Testis (tissue), 3 donors: ENCODE data around the gene ZACN. TPM values are rescaled to one million over a fixed set of nuclear protein-coding genes. Genes with fewer than 3 reads are reported as not detected.

ENCODE experiments used
- DNase-seq: peaks from one replicate; pipeline ENCODE4 v3.0.0-alpha.2; 2019
- H3K27ac ChIP-seq, 2 donors: fragments of 200-600 bp; sonication (generic); one replicate each; pipeline ENCODE4 v1.5.1; 2019
- H3K27me3 ChIP-seq: fragments of 200-600 bp; sonication (generic); one replicate; pipeline ENCODE4 v1.5.1; 2019
- H3K36me3 ChIP-seq: fragments of 200-600 bp; sonication (generic); one replicate; pipeline ENCODE4 v1.5.1; 2017; ENCODE audit warnings: low read depth; ENCODE audit errors: missing control alignments
- H3K4me1 ChIP-seq: fragments of 200-600 bp; sonication (generic); one replicate; pipeline ENCODE4 v1.5.1; 2019
- H3K4me3 ChIP-seq, 2 donors: fragments of 200-600 bp; sonication (generic); one replicate each; pipeline ENCODE4 v1.5.1; 2017 to 2019
- H3K9me3 ChIP-seq: fragments of 200-600 bp; sonication (generic); one replicate; pipeline ENCODE4 v1.5.1; 2017
- POLR2A ChIP-seq: fragments of 450-650 bp; IDR thresholded peaks from one replicate; pipeline ENCODE4 v1.6.1; 2017; ENCODE audit warnings: antibody characterized with exemption, mild to moderate bottlenecking, moderate library complexity
- WGBS, 2 donors: methylation state at CpG; one replicate each; pipeline ENCODE4 v1.1.5; 2018; 5-methylcytosine and 5-hydroxymethylcytosine counted together
- intact Hi-C: fragments of 100-400 bp; cut with DNase I; formaldehyde crosslinking; loops from one replicate; pipeline ENCODE4 v1.15.1; 2023; ENCODE audit warnings: low total_unique reads
- polyA plus RNA-seq: library from polyadenylated mRNA; stranded (reverse); fragments of 350-450 nt; fragmentation: Illumina TruSeq; extraction: RNeasy Lipid Tissue Mini Kit (QIAGEN cat#74804); gene quantifications from one replicate; pipeline ENCODE4 v1.2.3, GENCODE V29; 2014; ENCODE audit warnings: low read depth, low replicate concordance; ENCODE audit not compliant: insufficient read depth
- total RNA-seq, 2 donors: library from RNA; depleted of rRNA; stranded (reverse); fragments of >200 nt; gene quantifications; one replicate each; pipeline ENCODE4 v1.2.3, GENCODE V29; 2016
- TF ChIP-seq, protein P1 (sequence below), 3 experiments: fragments of 450-650 bp in 2 of 3; fragments of 200-600 bp in 1 of 3; sonication (generic) in 1 of 3; IDR thresholded peaks; one replicate each; pipeline ENCODE4 v1.5.1; 2016 to 2019; ENCODE audit warnings: antibody characterized with exemption in 3 of 3, mild to moderate bottlenecking in 2 of 3, moderate library complexity in 1 of 3

Gene ZACN
- total and polyA plus RNA-seq, 3 donors from 2014 or later = 0.13 to 0.31 TPM; not detected in 1

DNA sequence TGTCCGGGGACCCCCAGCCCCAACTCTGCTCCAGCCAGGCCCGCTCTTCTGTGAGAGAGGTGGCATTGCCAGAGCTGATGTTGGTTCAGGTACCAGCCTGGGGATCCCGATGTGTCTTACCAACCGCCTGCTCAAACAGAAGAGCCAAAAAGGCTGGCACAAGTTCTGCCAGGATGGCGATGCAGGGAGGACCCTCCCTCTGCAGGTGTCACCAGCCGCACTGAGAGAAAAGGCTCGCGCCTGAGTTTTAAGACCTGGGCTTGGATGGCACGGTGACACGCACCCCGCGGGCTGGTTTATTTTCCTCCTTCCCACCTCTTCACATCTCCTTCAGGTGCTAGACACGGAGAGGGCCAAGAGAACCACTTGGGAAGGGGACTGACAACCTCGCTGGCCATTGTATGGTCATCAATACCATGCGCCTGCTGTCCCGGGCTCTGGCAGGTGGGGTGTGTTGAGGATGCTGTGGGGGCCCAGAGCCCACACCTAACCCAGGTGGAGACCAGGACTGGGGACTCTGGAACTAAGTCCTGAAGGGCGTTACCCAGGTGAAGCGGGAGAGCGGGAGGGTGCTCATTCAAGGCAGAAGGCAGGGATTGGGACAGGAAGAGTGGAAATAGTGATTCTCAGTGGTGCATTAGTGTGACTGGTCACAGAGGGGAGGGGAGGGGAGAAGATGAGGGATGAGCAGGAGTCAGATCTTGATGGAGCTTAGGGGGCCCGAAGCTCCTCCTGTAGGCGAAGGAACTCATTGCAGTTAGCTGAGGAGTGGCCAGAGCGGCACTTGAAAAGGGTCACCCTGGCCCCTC lies 45.8 kb downstream of the ZACN start:
- no peak for TF ChIP-seq POLR2A
- TF ChIP-seq, protein P1, sequence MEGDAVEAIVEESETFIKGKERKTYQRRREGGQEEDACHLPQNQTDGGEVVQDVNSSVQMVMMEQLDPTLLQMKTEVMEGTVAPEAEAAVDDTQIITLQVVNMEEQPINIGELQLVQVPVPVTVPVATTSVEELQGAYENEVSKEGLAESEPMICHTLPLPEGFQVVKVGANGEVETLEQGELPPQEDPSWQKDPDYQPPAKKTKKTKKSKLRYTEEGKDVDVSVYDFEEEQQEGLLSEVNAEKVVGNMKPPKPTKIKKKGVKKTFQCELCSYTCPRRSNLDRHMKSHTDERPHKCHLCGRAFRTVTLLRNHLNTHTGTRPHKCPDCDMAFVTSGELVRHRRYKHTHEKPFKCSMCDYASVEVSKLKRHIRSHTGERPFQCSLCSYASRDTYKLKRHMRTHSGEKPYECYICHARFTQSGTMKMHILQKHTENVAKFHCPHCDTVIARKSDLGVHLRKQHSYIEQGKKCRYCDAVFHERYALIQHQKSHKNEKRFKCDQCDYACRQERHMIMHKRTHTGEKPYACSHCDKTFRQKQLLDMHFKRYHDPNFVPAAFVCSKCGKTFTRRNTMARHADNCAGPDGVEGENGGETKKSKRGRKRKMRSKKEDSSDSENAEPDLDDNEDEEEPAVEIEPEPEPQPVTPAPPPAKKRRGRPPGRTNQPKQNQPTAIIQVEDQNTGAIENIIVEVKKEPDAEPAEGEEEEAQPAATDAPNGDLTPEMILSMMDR (IDR thresholded peaks at IDR 0.05) = no peak
- H3K4me1 ChIP-seq = peaks cover 6% of the 10 kb centered on the region
- no peak overlapping the region for H3K4me3 ChIP-seq
- H3K9me3 ChIP-seq = no peaks in the 10 kb centered on the region
- H3K27ac ChIP-seq = no peak overlapping the region
- intact Hi-C loops = loop anchor here (5.0 kb wide), 1 partner anchor 158 kb away; no protein-coding TSS in a partner anchor
- no peaks in the 10 kb centered on the region for H3K36me3 ChIP-seq
- no peaks in the 10 kb centered on the region for H3K27me3 ChIP-seq
- WGBS, 2 donors = 92 to 93% methylated on average over 19 to 22 of the region's 22 CpGs
- DNase-seq = no peak

DNA sequence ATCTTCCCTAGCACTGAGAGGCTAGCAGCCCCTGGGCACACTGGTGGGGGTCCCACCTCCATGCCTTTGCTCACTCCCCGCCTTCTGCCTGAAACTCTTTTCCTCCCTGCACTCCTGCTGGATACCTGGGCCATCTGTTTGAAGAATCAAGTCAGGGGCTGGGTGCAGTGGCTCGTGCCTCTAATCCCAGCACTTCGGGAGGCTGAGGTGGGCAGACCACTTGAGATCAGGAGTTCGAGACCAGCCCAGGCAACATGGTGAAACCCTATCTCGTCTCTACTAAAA lies 46.4 kb downstream of the ZACN start:
- intact Hi-C loops = no loop called here
- WGBS, 2 donors = 93 to 95% methylated on average over 5 of the region's 5 CpGs
- no peak overlapping the region for H3K4me3 ChIP-seq
- TF ChIP-seq POLR2A = no peak
- TF ChIP-seq, protein P1 (IDR thresholded peaks at IDR 0.05) = no peak
- no peaks in the 10 kb centered on the region for H3K9me3 ChIP-seq
- H3K36me3 ChIP-seq = no peaks in the 10 kb centered on the region
- H3K27me3 ChIP-seq = no peaks in the 10 kb centered on the region
- H3K27ac ChIP-seq = no peak overlapping the region
- H3K4me1 ChIP-seq = peaks cover 6% of the 10 kb centered on the region
- DNase-seq = no peak

DNA sequence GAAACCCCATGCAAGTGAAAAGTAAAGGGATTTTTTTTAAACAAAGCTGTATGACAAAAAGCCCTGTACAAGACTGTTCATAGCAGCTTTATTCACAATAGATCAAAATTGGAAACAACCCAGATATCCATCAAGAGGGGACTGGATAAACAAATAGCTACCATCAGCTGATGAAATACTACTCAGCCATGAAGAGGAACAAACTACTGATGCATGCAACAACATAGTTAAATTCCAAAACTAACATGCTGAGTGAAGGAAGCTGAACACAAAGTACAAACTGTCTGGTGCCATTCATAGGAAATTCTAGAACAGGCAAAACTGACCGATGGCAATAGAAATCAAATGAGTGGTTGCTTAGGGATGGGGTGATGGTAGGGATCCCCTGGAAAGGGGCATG lies 46.9 kb downstream of the ZACN start:
- Histone ChIP-seq H3K27me3 (no peaks in the 10 kb centered on the region), H3K4me3 (no peak overlapping the region), H3K27ac (no peak overlapping the region), H3K36me3 (no peaks in the 10 kb centered on the region), H3K9me3 (no peaks in the 10 kb centered on the region), H3K4me1 (peaks cover 6% of the 10 kb centered on the region)
- no peak for DNase-seq
- 76 to 100% methylated on average over 1 of the region's 1 CpG for WGBS, 2 donors
- intact Hi-C loops = no loop called here
- TF ChIP-seq POLR2A = no peak
- TF ChIP-seq, protein P1 (IDR thresholded peaks at IDR 0.05) = no peak

DNA sequence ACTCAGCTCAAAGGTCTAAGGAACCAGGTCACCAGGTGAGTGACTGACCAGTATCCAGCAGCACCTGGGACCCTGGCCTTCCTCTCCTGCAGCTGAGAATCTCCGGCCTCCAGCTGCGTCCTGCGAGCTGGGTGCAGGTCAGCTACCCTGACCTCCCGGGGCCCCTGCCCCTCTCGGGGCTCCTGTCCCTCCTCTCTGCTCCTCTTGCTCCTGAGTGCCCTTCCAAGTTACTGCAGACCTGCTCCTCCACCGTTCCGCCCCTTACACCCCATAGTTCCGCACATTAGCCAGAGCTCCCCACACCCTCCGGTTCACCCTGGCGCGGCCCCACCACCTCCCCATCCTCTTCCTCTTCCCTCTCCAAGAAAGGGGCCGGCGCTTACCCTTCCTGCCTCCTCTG lies 51.5 kb downstream of the ZACN start:
- WGBS, 2 donors = 79 to 83% methylated on average over 13 of the region's 13 CpGs
- Histone ChIP-seq H3K27me3 (no peaks in the 10 kb centered on the region), H3K36me3 (no peaks in the 10 kb centered on the region), H3K4me3 (no peak overlapping the region), H3K9me3 (no peaks in the 10 kb centered on the region), H3K27ac (no peak overlapping the region), H3K4me1 (peaks cover 7% of the 10 kb centered on the region)
- intact Hi-C loops = no loop called here
- DNase-seq = no peak
- TF ChIP-seq, protein P1 (IDR thresholded peaks at IDR 0.05) = no peak
- no peak for TF ChIP-seq POLR2A
